Ishikawa (cell line): ENCODE results near the gene RESF1.

Experiments used
- CEBPB ChIP-seq: IDR thresholded peaks from 2 replicates; pipeline ENCODE4 v1.6.1; 2012
- CREB1 ChIP-seq: IDR thresholded peaks from 2 replicates; pipeline ENCODE4 v1.6.1; 2012; ENCODE audit warnings: low read depth
- EGR1 ChIP-seq: IDR thresholded peaks from 2 replicates; pipeline ENCODE4 v1.6.1; 2012
- EP300 ChIP-seq: IDR thresholded peaks from 2 replicates; pipeline ENCODE4 v1.6.1; 2012; ENCODE audit warnings: borderline replicate concordance
- FOXM1 ChIP-seq: IDR thresholded peaks from 2 replicates; pipeline ENCODE4 v1.6.1; 2012; ENCODE audit warnings: low read depth, borderline replicate concordance
- NFIC ChIP-seq: IDR thresholded peaks from 2 replicates; pipeline ENCODE4 v1.6.1; 2012
- RAD21 ChIP-seq: IDR thresholded peaks from 2 replicates; pipeline ENCODE4 v1.6.1; 2012; ENCODE audit warnings: low read depth
- TAF1 ChIP-seq: IDR thresholded peaks from 2 replicates; pipeline ENCODE4 v1.6.1; 2012; ENCODE audit warnings: low read depth, mild to moderate bottlenecking
- TCF12 ChIP-seq: IDR thresholded peaks from 2 replicates; pipeline ENCODE4 v1.6.1; 2012; ENCODE audit warnings: low read depth
- TEAD4 ChIP-seq: IDR thresholded peaks from 2 replicates; pipeline ENCODE4 v1.6.1; 2012
- YY1 ChIP-seq: IDR thresholded peaks from 2 replicates; pipeline ENCODE4 v1.6.1; 2012; ENCODE audit warnings: low read depth
- ZBTB7A ChIP-seq: IDR thresholded peaks from 2 replicates; pipeline ENCODE4 v1.6.1; 2012; ENCODE audit warnings: low read depth
- TF ChIP-seq, protein P1 (sequence below): IDR thresholded peaks from 2 replicates; pipeline ENCODE4 v1.6.1; 2012
- TF ChIP-seq, protein P2 (sequence below): IDR thresholded peaks from 2 replicates; pipeline ENCODE4 v1.6.1; 2012
- TF ChIP-seq, protein P3 (sequence below): IDR thresholded peaks from 2 replicates; pipeline ENCODE4 v1.6.1; 2012; ENCODE audit warnings: low read depth, mild to moderate bottlenecking

RESF1 gene

DNA sequence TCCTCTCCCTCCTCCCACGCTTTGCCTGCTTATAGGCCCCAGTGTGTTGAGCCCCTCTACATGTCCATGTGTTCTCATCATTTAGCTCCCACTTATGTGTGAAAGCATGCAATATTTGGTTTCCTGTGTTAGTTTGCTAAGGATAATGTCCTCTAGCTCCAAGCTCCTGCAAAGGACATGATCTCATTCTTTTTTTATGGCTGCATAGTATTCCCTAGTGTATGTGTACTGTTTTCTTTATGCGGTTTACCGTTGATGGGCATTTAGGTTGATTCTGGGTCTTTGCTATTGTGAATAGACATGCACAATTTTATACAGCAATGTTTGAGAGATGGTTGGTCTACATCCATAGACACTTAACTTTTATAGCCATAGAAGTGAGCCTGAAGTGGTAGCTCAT, 5.1 kb downstream of the RESF1 start:
- TF ChIP-seq ZBTB7A, result no peak
- no peak for TF ChIP-seq RAD21
- no peak for TF ChIP-seq TCF12
- no peak for TF ChIP-seq CEBPB
- TF ChIP-seq EP300, result no peak
- TF ChIP-seq NFIC, result no peak
- TF ChIP-seq, protein P1, sequence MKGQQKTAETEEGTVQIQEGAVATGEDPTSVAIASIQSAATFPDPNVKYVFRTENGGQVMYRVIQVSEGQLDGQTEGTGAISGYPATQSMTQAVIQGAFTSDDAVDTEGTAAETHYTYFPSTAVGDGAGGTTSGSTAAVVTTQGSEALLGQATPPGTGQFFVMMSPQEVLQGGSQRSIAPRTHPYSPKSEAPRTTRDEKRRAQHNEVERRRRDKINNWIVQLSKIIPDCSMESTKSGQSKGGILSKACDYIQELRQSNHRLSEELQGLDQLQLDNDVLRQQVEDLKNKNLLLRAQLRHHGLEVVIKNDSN, result no peak
- no peak for TF ChIP-seq FOXM1
- TF ChIP-seq EGR1, result no peak
- TF ChIP-seq, protein P2, sequence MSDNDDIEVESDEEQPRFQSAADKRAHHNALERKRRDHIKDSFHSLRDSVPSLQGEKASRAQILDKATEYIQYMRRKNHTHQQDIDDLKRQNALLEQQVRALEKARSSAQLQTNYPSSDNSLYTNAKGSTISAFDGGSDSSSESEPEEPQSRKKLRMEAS, result no peak
- TF ChIP-seq CREB1, result no peak

DNA sequence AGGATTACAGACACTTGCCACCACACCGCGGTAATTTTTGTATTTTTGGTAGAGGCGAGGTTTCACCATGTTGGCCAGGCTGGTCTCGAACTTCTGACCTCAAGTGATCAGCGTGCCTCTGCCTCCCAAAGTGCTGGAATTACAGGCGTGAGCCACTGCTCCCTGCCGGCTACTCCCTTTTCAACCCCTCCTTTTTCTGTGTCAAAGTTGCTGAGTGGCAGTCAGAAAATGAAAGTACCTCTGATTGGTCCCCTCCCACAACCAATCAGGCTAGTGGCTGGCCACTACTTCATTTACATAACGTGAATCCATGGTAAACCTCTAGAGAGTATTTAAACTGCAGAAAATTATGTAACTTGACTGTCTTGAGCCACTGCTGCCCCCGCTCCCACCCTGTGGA, 5.9 kb downstream of the RESF1 start:
- TF ChIP-seq, protein P2, result no peak
- TF ChIP-seq TEAD4, result no peak
- TF ChIP-seq, protein P1, result no peak
- no peak for TF ChIP-seq FOXM1

DNA sequence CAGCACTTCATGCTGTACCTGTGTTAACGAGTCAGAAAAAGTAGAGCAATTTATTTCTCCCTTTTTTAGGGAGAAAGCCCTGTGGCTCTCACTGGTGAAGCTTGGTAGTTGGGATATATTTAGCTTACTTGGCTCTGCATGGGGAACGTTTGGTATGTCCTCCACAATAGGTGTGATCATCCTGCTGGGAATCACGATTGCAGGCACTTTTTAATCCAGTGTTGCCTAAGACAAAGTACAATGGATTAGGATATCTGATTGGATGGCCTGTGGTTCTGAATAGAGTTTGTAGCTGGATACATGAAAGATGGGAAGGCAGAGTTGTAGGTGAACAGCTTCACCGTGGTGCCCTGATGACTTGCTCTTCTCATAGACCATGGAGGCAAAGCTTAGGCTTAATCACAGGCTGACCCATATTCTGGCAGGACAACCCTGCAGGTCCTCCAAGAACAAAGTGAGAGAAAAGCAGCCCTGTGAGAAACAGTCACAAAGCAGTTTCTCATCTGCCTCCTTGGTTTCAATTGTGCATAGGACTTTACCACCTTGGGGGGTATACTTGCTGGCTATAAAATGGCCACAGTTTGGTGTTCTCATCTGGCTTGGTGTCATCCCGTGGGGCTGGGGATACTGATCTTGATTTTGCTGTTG, 7.5 kb downstream of the RESF1 start:
- TF ChIP-seq, protein P1, result no peak
- TF ChIP-seq, protein P3, sequence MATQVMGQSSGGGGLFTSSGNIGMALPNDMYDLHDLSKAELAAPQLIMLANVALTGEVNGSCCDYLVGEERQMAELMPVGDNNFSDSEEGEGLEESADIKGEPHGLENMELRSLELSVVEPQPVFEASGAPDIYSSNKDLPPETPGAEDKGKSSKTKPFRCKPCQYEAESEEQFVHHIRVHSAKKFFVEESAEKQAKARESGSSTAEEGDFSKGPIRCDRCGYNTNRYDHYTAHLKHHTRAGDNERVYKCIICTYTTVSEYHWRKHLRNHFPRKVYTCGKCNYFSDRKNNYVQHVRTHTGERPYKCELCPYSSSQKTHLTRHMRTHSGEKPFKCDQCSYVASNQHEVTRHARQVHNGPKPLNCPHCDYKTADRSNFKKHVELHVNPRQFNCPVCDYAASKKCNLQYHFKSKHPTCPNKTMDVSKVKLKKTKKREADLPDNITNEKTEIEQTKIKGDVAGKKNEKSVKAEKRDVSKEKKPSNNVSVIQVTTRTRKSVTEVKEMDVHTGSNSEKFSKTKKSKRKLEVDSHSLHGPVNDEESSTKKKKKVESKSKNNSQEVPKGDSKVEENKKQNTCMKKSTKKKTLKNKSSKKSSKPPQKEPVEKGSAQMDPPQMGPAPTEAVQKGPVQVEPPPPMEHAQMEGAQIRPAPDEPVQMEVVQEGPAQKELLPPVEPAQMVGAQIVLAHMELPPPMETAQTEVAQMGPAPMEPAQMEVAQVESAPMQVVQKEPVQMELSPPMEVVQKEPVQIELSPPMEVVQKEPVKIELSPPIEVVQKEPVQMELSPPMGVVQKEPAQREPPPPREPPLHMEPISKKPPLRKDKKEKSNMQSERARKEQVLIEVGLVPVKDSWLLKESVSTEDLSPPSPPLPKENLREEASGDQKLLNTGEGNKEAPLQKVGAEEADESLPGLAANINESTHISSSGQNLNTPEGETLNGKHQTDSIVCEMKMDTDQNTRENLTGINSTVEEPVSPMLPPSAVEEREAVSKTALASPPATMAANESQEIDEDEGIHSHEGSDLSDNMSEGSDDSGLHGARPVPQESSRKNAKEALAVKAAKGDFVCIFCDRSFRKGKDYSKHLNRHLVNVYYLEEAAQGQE, result no peak
- TF ChIP-seq ZBTB7A (no peak), RAD21 (no peak), TAF1 (no peak), CREB1 (no peak), EGR1 (no peak)

DNA sequence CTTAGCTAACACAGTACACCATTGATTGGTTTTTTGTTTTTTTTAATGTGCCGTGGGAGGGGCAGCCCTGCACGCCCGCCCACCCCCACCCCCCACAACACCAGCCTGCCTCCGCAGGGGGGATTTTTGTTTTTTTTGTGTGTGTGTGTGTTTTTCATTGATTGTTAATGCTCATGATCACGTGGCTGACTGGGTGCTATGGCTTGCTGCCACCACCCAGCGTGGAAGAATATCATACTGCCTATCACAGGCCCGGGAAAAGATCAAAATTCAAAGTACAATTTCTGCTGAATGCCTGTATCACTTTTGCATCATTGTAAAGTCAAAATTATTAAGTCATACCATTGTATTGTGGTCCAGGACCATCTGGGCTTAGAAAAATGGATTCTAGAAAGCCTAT, 8.3 kb downstream of the RESF1 start:
- TF ChIP-seq, protein P3, result no peak
- TF ChIP-seq RAD21, result no peak
- TF ChIP-seq NFIC, result no peak

DNA sequence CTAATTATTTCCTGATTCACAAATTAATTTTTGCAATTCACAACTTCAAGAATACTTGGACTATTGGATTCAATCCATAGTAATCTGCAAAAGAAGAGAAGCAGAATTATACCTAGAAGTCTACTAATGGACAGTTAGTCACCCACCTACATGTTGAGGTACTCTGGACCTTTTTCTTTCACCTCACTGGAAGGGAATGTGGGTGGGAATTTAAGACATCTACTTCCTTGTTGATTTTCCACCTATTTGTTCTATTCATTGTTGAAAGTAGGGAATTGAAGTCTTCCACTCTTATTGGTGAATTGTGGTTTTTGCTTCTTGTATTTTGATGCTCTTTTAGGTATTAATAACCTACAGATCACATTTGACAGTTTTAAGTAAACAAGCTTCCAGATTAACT, 11.0 kb downstream of the RESF1 start:
- TF ChIP-seq ZBTB7A, result no peak
- TF ChIP-seq EP300, result no peak
- TF ChIP-seq NFIC, result no peak
- TF ChIP-seq, protein P1, result no peak
- TF ChIP-seq TEAD4, result no peak
- TF ChIP-seq, protein P2, result no peak
- no peak for TF ChIP-seq FOXM1
- no peak for TF ChIP-seq TAF1
- TF ChIP-seq CEBPB, result no peak
- no peak for TF ChIP-seq TCF12

DNA sequence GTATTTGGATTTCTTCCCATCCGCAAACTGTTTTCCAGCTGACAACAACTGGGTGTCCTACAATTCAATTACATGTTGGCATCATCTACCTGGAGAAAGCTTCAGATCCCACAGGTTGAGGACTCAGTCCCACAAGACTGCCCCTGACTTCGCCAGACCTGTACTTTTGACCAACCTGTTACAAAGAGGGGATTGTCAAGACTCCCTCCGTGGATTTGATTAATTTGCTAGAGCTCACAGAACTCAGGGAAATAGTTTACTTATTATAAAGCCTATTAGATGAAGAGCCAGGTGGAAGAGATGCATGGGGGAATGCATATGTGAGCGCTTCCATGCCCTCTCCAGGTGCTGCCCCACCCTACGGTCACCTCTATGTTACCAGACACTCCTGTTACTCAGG, 14.6 kb downstream of the RESF1 start:
- TF ChIP-seq YY1 (no peak), TEAD4 (no peak), FOXM1 (no peak), ZBTB7A (no peak), RAD21 (no peak)
- TF ChIP-seq, protein P3, result no peak
